Caco-2 (cell line): ENCODE results near the gene MARS1. TPM values are rescaled to one million over a fixed set of nuclear protein-coding genes. Genes with fewer than 3 reads are reported as not detected.

Source experiments
- BruUV-seq: library from RNA; stranded (reverse); fragments of 400-500 nt; replicated peaks from 2 replicates; lab custom pipeline; 2021; lab: Mats Ljungman, UMichigan
- CTCF ChIA-PET: fragments of 300-600 bp; sonication (Branson Sonifier 250); formaldehyde crosslinking; loops from one replicate; lab custom pipeline; 2022; ENCODE audit warnings: antibody characterized with exemption; lab: Charles Lee
- POLR2A ChIA-PET: fragments of 300-600 bp; sonication (Branson Sonifier 250); formaldehyde crosslinking; loops from one replicate; lab custom pipeline; 2022; ENCODE audit warnings: antibody characterized with exemption; lab: Charles Lee
- DNase-seq, 2 experiments: peaks; one replicate each; pipeline versions ENCODE4 v3.0.0 to v3.0.0-alpha.2; 2020 to 2022
- H3K27me3 ChIP-seq: replicated peaks from 2 replicates; pipeline ENCODE4 v1.6.0; 2011; ENCODE audit warnings: low read length; ENCODE audit not compliant: control insufficient read depth, insufficient read depth
- H3K36me3 ChIP-seq: 2 replicates; pipeline ENCODE4 v1.5.1; 2011; ENCODE audit warnings: low read length; ENCODE audit not compliant: control insufficient read depth, insufficient read depth
- H3K4me1 ChIP-seq: fragments of 250-450 bp; sonication (Bioruptor Pico); 2 replicates; pipeline ENCODE4 v1.5.1; 2020; ENCODE audit warnings: mild to moderate bottlenecking
- H3K4me3 ChIP-seq: 2 replicates; pipeline ENCODE4 v1.5.1; 2011; ENCODE audit warnings: low read depth, mild to moderate bottlenecking, control low read depth, low read length
- H3K9me3 ChIP-seq: fragments of 250-450 bp; sonication (Bioruptor Pico); 2 replicates; pipeline ENCODE4 v1.5.1; 2020; ENCODE audit warnings: mild to moderate bottlenecking, moderate library complexity
- H3K27ac Mint-ChIP-seq: one replicate; pipeline ENCODE4 v1.8.0; 2022; ENCODE audit warnings: mixed read lengths; ENCODE audit not compliant: unreplicated experiment
- H3K27me3 Mint-ChIP-seq: one replicate; pipeline ENCODE4 v1.8.0; 2022; ENCODE audit warnings: mixed read lengths; ENCODE audit not compliant: insufficient read depth, unreplicated experiment
- H3K36me3 Mint-ChIP-seq: one replicate; pipeline ENCODE4 v1.8.0; 2022; ENCODE audit warnings: mild to moderate bottlenecking, mixed read lengths; ENCODE audit not compliant: insufficient read depth, unreplicated experiment
- H3K4me1 Mint-ChIP-seq: one replicate; pipeline ENCODE4 v1.8.0; 2022; ENCODE audit warnings: low read depth, mixed read lengths; ENCODE audit not compliant: unreplicated experiment
- H3K4me3 Mint-ChIP-seq: one replicate; pipeline ENCODE4 v1.8.0; 2022; ENCODE audit warnings: mild to moderate bottlenecking, moderate library complexity, mixed read lengths; ENCODE audit not compliant: unreplicated experiment
- H3K9me3 Mint-ChIP-seq: one replicate; pipeline ENCODE4 v1.8.0; 2022; ENCODE audit warnings: mixed read lengths; ENCODE audit not compliant: unreplicated experiment
- intact Hi-C: fragments of 100-400 bp; cut with micrococcal nuclease; formaldehyde crosslinking; loops from one replicate; pipeline ENCODE4 v1.10.0; 2022; ENCODE audit not compliant: unreplicated experiment
- total RNA-seq: library from RNA; stranded (reverse); gene quantifications from 2 replicates; pipeline ENCODE4 v1.2.3, GENCODE V29; 2022
- TF ChIP-seq, protein P1 (sequence below), 2 experiments: fragments of 200-600 bp in 1 of 2; IDR thresholded peaks; 1 replicate in 1 of 2; 2 replicates in 1 of 2; pipeline versions ENCODE4 v1.5.1 to v1.8.0; 2011 to 2022; ENCODE audit warnings: antibody characterized with exemption in 1 of 2, control low read depth in 1 of 2, inconsistent platforms in 1 of 2, low read depth in 1 of 2, low read length in 1 of 2, mild to moderate bottlenecking in 1 of 2, moderate library complexity in 1 of 2; ENCODE audit not compliant: insufficient read depth in 1 of 2, severe bottlenecking in 1 of 2, unreplicated experiment in 1 of 2

The MARS1 gene
- total RNA-seq, 1 experiment from 2014 or later: 583 TPM

DNA sequence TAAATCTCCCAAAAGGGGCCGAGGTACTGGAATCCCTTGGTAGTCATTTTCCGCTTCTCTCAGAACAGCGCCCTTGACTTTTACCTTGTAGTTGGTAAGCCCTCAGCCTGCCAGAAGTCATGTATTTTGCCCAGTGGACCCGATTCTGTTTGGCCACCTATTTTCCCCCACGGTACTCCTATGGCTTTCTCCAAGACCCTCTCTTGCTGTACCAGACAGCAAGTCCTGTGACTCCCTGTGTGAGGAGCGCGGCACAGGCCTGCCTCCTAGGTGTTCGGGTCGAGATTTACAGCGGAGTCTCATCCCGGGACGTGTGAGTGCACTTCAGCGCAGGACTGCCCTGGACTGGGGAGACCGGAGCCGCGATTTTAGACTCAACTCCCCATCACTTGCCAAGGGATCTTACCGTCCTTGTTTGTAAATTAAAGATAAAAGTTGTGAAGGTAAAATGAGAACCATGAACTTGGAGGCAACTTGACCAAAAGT is 33.7 kb downstream of the MARS1 start:
- no peaks in the 10 kb centered on the region for H3K9me3 ChIP-seq
- ChIA-PET POLR2A (interaction anchor here (1.6 kb wide), 1 partner anchor 25 kb away, joined by 6 read pairs; the partner anchor contains the start of gene DCTN2), CTCF (no interaction called here)
- Mint-ChIP-seq H3K27ac (peak overlapping the region; percentile 94), H3K27me3 (no peaks in the 10 kb centered on the region), H3K36me3 (peaks cover 90% of the 10 kb centered on the region), H3K9me3 (no peaks in the 10 kb centered on the region), H3K4me1 (peaks cover 29% of the 10 kb centered on the region), H3K4me3 (peak overlapping the region; percentile 86)
- intact Hi-C loops: loop anchor here (2.0 to 5.0 kb wide), 3 partner anchors 25 to 206 kb away; partner anchors contain the start of gene DCTN2
- H3K4me3 ChIP-seq: peak overlapping the region; percentile 72
- peaks cover 33% of the 10 kb centered on the region for H3K4me1 ChIP-seq
- peak; percentile 59 to 66 for DNase-seq
- TF ChIP-seq, protein P1, sequence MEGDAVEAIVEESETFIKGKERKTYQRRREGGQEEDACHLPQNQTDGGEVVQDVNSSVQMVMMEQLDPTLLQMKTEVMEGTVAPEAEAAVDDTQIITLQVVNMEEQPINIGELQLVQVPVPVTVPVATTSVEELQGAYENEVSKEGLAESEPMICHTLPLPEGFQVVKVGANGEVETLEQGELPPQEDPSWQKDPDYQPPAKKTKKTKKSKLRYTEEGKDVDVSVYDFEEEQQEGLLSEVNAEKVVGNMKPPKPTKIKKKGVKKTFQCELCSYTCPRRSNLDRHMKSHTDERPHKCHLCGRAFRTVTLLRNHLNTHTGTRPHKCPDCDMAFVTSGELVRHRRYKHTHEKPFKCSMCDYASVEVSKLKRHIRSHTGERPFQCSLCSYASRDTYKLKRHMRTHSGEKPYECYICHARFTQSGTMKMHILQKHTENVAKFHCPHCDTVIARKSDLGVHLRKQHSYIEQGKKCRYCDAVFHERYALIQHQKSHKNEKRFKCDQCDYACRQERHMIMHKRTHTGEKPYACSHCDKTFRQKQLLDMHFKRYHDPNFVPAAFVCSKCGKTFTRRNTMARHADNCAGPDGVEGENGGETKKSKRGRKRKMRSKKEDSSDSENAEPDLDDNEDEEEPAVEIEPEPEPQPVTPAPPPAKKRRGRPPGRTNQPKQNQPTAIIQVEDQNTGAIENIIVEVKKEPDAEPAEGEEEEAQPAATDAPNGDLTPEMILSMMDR (IDR thresholded peaks at IDR 0.05; ENCODE audit: insufficient read depth in 1 of 2, low read depth in 1 of 2, low read length in 1 of 2, severe bottlenecking in 1 of 2, unreplicated experiment in 1 of 2): peak in 1 of 2 experiments; percentile 16
- BruUV-seq: no TSS peak
- H3K27me3 ChIP-seq: no peaks in the 10 kb centered on the region
- peaks cover 6% of the 10 kb centered on the region for H3K36me3 ChIP-seq

DNA sequence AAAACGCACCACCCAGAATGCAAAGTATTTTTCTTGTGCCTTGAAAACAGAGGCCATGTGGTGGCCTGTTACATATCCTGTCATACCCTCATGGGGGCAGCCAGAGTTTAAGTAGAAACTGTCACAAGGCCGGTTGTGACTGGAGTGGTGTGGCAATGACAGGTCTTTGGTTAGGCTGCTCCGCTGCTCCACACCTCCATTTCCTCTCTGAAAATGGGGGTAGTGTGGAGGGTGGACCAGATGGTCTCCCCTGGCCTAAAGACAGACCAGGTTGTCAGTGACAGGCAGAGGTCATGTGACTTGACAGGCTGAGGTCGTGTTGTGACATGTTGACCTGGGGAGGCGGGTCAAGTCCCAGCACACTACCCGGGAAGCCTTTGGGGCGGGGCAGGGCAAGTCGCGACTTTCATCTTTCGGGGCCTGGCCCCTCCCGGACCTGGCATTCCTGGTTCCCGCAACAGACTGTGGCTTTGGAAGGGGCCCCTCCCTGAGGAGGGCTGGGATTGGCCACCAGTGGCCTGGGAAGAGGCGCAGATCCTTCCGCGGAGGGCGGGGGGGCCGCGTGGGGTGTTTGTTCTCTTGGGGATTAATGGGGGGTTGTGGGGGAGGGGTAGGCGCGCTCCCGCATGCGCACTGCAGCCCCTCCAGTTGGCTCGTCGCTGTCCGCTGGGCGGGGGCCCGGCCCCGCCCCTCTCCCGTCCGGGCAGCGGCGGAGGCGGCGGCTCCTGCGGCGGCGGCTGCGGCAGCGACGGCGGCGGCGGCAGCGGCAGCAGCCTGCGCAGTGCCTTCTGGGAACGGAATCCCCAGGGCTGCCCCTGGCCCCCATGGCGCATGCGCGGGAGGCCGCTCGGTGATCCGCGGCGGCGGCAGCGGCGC is 34.4 kb downstream of the MARS1 start, which contains the start of gene MBD6:
TSS of gene MBD6 (plus strand) at position 814 of the 876 bp plus-strand sequence. CDS start 1,480 bp downstream, outside the sequence.
- CTCF ChIA-PET: no interaction called here
- no TSS peak for BruUV-seq

More for the DNA sequence above, 34.4 kb downstream of the MARS1 start, which contains the start of gene MBD6:
- no peaks in the 10 kb centered on the region for H3K9me3 Mint-ChIP-seq
- H3K4me3 ChIP-seq: peak within 1 kb of the TSS; percentile 72
- peaks cover 33% of the 10 kb centered on the region for H3K4me1 ChIP-seq
- peaks cover 5% of the 10 kb centered on the region for H3K36me3 ChIP-seq
- H3K4me1 Mint-ChIP-seq: peaks cover 22% of the 10 kb centered on the region
- no peaks in the 10 kb centered on the region for H3K27me3 ChIP-seq
- H3K27ac Mint-ChIP-seq: peak within 1 kb of the TSS; percentile 94
- intact Hi-C loops: loop anchor here (2.0 to 5.0 kb wide), 3 partner anchors 25 to 205 kb away; partner anchors contain the start of gene DCTN2
- TF ChIP-seq, protein P1 (IDR thresholded peaks at IDR 0.05; ENCODE audit: insufficient read depth in 1 of 2, low read depth in 1 of 2, low read length in 1 of 2, severe bottlenecking in 1 of 2, unreplicated experiment in 1 of 2): no peak
- peaks cover 83% of the 10 kb centered on the region for H3K36me3 Mint-ChIP-seq
- POLR2A ChIA-PET: no interaction called here
- no peaks in the 10 kb centered on the region for H3K9me3 ChIP-seq
- peak; percentile 94 to 95 for DNase-seq
- no peaks in the 10 kb centered on the region for H3K27me3 Mint-ChIP-seq
- H3K4me3 Mint-ChIP-seq: peak within 1 kb of the TSS; percentile 86
